AG09309 (cell line): Measurements from ENCODE around the gene FBN1.

Experiments
- DNase-seq: peaks from one replicate; pipeline ENCODE4 v3.0.0-alpha.2; 2010; ENCODE audit warnings: low read depth
- H3K4me3 ChIP-seq: 2 replicates; pipeline ENCODE4 v1.5.1; 2011; ENCODE audit warnings: mild to moderate bottlenecking, low read depth, low read length, moderate library complexity; ENCODE audit not compliant: control insufficient read depth
- TF ChIP-seq, protein P1 (sequence below): IDR thresholded peaks from 2 replicates; pipeline ENCODE4 v1.5.1; 2011; ENCODE audit warnings: mild to moderate bottlenecking, low read depth, low read length, inconsistent platforms; ENCODE audit not compliant: insufficient read depth, control insufficient read depth; ENCODE audit errors: missing control alignments

Gene FBN1

GRCh38 chr15:48645558-48646330, at the start of gene FBN1:
Gene FBN1 (minus strand): TSS chr15:48645709. CDS start chr15:48644769, 940 bp downstream.
- TF ChIP-seq, protein P1, sequence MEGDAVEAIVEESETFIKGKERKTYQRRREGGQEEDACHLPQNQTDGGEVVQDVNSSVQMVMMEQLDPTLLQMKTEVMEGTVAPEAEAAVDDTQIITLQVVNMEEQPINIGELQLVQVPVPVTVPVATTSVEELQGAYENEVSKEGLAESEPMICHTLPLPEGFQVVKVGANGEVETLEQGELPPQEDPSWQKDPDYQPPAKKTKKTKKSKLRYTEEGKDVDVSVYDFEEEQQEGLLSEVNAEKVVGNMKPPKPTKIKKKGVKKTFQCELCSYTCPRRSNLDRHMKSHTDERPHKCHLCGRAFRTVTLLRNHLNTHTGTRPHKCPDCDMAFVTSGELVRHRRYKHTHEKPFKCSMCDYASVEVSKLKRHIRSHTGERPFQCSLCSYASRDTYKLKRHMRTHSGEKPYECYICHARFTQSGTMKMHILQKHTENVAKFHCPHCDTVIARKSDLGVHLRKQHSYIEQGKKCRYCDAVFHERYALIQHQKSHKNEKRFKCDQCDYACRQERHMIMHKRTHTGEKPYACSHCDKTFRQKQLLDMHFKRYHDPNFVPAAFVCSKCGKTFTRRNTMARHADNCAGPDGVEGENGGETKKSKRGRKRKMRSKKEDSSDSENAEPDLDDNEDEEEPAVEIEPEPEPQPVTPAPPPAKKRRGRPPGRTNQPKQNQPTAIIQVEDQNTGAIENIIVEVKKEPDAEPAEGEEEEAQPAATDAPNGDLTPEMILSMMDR, result no peak
- peak within 1 kb of the TSS; percentile 64 for H3K4me3 ChIP-seq
- peak; percentile 72 for DNase-seq

DNA sequence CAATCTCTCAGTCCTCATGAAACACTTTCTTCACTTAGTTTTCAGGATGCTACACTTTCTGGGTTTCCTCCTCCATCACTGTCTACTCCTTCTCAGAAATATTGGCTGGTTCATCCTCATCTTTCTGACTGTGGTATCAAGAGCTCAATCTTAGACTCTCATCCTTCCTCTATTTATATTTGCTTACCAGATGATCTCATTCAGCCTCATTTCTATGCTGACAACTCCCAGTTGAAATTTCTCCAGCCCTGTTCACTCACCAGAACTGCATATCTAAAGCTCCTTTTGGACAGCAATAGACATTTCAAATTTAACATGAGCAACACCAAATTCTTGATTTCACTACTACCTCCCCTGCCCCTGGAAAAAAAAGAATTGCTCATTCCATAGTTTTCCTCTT, 48.0 kb upstream of the FBN1 start:
- TF ChIP-seq, protein P1, result no peak
- H3K4me3 ChIP-seq, result no peak overlapping the region
- no peak for DNase-seq

- TF ChIP-seq, protein P1, result no peak
- no peak for DNase-seq
- no peak overlapping the region for H3K4me3 ChIP-seq
Observed at GRCh38 chr15:48688493-48688892, 43.0 kb upstream of the FBN1 start.

- no peak overlapping the region for H3K4me3 ChIP-seq
- DNase-seq, result no peak
- TF ChIP-seq, protein P1, result no peak
Observed at GRCh38 chr15:48683991-48684765, 38.7 kb upstream of the FBN1 start.

DNA sequence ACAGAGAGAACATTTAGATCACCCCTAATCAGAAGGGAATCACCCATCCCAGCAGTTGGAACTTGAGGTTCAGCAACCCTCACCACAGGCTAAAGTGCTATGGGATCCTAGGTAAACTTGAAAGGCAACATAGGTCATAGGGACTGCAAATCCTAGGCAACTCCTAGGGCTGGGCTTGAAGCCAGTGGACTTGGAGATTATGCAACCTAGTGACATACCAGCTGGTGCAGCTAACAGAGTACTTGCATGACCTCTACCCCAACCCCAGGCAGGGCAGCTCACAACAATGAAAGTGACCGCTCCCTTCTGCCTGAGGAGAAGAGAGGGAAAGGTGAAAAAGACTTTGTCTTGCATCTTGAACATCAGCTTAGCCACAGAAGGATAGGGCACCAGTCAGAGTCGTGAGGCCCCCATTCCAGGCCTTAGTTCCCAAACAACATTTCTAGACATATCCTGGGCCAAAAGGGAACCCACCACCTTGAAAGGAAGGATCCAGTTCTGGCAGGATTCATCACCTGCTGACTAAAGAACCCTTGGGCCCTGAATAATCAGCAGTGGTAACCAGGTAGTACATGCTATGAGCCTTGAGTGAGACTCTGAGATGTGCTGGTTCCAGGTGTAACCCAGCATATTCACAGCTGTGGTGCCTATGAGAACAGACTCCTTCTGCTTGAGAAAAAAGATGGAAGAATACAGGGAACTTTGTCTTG, 37.6 kb upstream of the FBN1 start:
- H3K4me3 ChIP-seq, result no peak overlapping the region
- TF ChIP-seq, protein P1, result no peak
- no peak for DNase-seq

DNA sequence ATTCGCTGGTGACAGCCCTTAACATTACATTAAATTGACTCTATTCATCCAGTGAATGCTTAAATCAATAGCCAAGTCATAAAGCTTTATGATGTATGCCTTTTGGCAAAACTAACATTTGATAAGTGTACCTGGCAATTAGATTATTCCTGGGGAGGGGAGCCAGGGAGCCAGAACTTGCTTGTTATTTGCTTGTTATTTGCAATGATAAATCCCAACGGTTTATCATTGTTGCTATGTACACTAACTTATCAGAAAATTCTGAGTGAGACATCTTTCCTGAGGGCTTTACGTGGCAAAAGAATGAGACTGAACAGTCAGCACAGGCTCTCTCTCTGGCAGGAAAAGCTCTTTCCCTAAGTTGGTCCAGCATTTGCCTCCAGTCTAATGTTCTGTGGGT, 35.8 kb upstream of the FBN1 start:
- DNase-seq, result peak; percentile 50
- H3K4me3 ChIP-seq, result no peak overlapping the region
- TF ChIP-seq, protein P1, result no peak
